Stimulated activated naive B cell treated with anti-CD40 and anti-IgM and Interleukin-4, amounts not matched to agents 10 μg/mL and 1 μg/mL and 100 μg/mL, for 72 hours (primary cell): Measurements from ENCODE around the gene R3HCC1L.
"Not testable (repeated sequence)": the region's sequence is repeated elsewhere in the genome, so short reads cannot be mapped to it uniquely, and the experiment has no call there.

Experiments used
- ATAC-seq, 2 donors: fragments of 150-1000 bp; cut with Tn5 transposase; replicated peaks; 2 replicates each; pipeline ENCODE4 v1.10.0; 2021; ENCODE audit warnings: moderate library complexity in 1 of 2
- DNase-seq: peaks from one replicate; pipeline ENCODE4 v3.0.0; 2021
- H3K27ac Mint-ChIP-seq: one replicate; pipeline ENCODE4 v1.8.0; 2022; ENCODE audit warnings: mild to moderate bottlenecking, mixed read lengths
- H3K27me3 Mint-ChIP-seq, 2 donors: one replicate each; pipeline ENCODE4 v1.8.0; 2022; ENCODE audit warnings: mixed read lengths in 2 of 2
- H3K36me3 Mint-ChIP-seq, 2 donors: one replicate each; pipeline ENCODE4 v1.8.0; 2022; ENCODE audit warnings: mixed read lengths in 2 of 2, mild to moderate bottlenecking in 1 of 2
- H3K4me1 Mint-ChIP-seq, 2 donors: one replicate each; pipeline ENCODE4 v1.8.0; 2022; ENCODE audit warnings: mixed read lengths in 2 of 2, mild to moderate bottlenecking in 1 of 2
- H3K4me3 Mint-ChIP-seq, 2 donors: one replicate each; pipeline ENCODE4 v1.8.0; 2022; ENCODE audit warnings: mild to moderate bottlenecking in 2 of 2, mixed read lengths in 2 of 2, moderate library complexity in 1 of 2
- H3K9me3 Mint-ChIP-seq, 2 donors: one replicate each; pipeline ENCODE4 v1.8.0; 2022; ENCODE audit warnings: mixed read lengths in 2 of 2, mild to moderate bottlenecking in 1 of 2

R3HCC1L gene

DNA sequence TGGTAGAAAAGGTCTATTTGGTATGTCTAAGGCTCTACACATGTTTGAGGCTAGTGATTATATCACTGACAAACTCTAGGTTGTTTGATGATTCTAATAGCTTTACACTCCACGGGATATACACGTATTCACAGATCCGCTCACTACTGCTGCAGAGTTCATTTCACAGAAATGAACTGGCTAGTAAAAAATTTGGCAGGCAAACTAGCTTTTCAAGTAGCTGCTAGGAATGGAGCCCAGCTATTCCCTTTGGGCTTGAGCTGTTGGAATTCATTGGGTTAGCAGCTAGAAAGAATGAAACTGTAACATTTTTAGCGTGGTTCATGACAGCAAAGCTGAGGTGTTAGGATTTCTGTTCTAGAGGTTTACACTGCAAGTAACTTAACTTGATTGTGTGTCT lies 37.6 kb downstream of the R3HCC1L start:
- H3K9me3 Mint-ChIP-seq, result no peaks in the 10 kb centered on the region
- no peak overlapping the region for H3K27ac Mint-ChIP-seq

GRCh38 chr10:98172495-98172894 lies 38.0 kb downstream of the R3HCC1L start:
- Mint-ChIP-seq H3K27ac (no peak overlapping the region), H3K9me3 (no peaks in the 10 kb centered on the region), H3K36me3 (peaks cover 12 to 40% of the 10 kb centered on the region in 2 donors), H3K4me3 (no peak overlapping the region), H3K27me3 (no peaks in the 10 kb centered on the region), H3K4me1 (peaks cover 27 to 28% of the 10 kb centered on the region in 2 donors)
- no peak for DNase-seq
- no peak for ATAC-seq

More for the DNA sequence above, 37.6 kb downstream of the R3HCC1L start:
- Mint-ChIP-seq H3K4me1 (peaks cover 28 to 31% of the 10 kb centered on the region in 2 donors), H3K27me3 (no peaks in the 10 kb centered on the region), H3K4me3 (no peak overlapping the region), H3K36me3 (peaks cover 8 to 35% of the 10 kb centered on the region in 2 donors)
- DNase-seq, result no peak
- no peak for ATAC-seq

DNA sequence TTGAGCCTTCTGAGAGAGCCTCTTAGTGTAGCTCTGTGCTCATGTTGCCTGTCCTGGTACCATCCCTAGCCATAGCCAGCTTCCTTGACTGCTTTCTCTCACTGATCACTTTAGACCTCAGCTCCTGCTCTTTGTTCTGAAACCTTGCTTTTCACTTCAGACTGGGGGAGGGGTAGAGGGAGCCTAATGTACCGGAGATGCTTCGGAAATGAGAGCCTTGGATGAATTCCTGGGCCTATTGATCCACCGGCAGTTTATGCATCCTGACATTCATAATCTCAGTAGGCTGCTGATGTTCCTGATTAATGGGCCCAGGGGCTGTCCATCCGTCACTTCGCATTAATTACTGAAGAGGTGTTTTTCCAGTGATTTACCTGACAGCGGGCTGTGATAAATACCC lies 38.8 kb downstream of the R3HCC1L start:
- H3K9me3 Mint-ChIP-seq, result no peaks in the 10 kb centered on the region
- no peak overlapping the region for H3K27ac Mint-ChIP-seq
- H3K4me1 Mint-ChIP-seq, result peaks cover 20% of the 10 kb centered on the region in 2 donors
- no peak overlapping the region for H3K4me3 Mint-ChIP-seq
- no peaks in the 10 kb centered on the region for H3K27me3 Mint-ChIP-seq
- ATAC-seq (no peak), DNase-seq (no peak)
- H3K36me3 Mint-ChIP-seq, result peaks cover 20 to 42% of the 10 kb centered on the region in 2 donors

GRCh38 chr10:98182351-98182915 lies 48.0 kb downstream of the R3HCC1L start:
- not testable (repeated sequence) for H3K9me3 Mint-ChIP-seq, H3K27ac Mint-ChIP-seq, ATAC-seq, H3K4me3 Mint-ChIP-seq, H3K27me3 Mint-ChIP-seq, DNase-seq
- H3K4me1 Mint-ChIP-seq, result peaks cover 12 to 24% of the 10 kb centered on the region in 2 donors
- H3K36me3 Mint-ChIP-seq, result peaks cover 70 to 78% of the 10 kb centered on the region in 2 donors

GRCh38 chr10:98186681-98187080 lies 52.2 kb downstream of the R3HCC1L start:
- ATAC-seq (no peak), DNase-seq (no peak)
- Mint-ChIP-seq H3K9me3 (peaks cover 0 to 2% of the 10 kb centered on the region in 2 donors), H3K27me3 (no peaks in the 10 kb centered on the region), H3K27ac (no peak overlapping the region), H3K4me1 (peaks cover 2 to 4% of the 10 kb centered on the region in 2 donors), H3K36me3 (peaks cover 50 to 69% of the 10 kb centered on the region in 2 donors), H3K4me3 (no peak overlapping the region)

GRCh38 chr10:98190773-98191172 lies 56.3 kb downstream of the R3HCC1L start:
- peaks cover 47 to 68% of the 10 kb centered on the region in 2 donors for H3K36me3 Mint-ChIP-seq
- H3K9me3 Mint-ChIP-seq, H3K27ac Mint-ChIP-seq, H3K27me3 Mint-ChIP-seq, DNase-seq, ATAC-seq, H3K4me3 Mint-ChIP-seq: not testable (repeated sequence)
- peaks cover 3 to 20% of the 10 kb centered on the region in 2 donors for H3K4me1 Mint-ChIP-seq

- Mint-ChIP-seq H3K27ac (no peak overlapping the region), H3K4me1 (peaks cover 15 to 34% of the 10 kb centered on the region in 2 donors)
Measured at GRCh38 chr10:98193037-98193436, 58.6 kb downstream of the R3HCC1L start.

GRCh38 chr10:98194633-98195032 lies 60.2 kb downstream of the R3HCC1L start:
- DNase-seq (no peak), ATAC-seq (no peak)
- Mint-ChIP-seq H3K27ac (no peak overlapping the region), H3K4me1 (peaks cover 15 to 34% of the 10 kb centered on the region in 2 donors), H3K27me3 (no peaks in the 10 kb centered on the region), H3K36me3 (peaks cover 38 to 65% of the 10 kb centered on the region in 2 donors), H3K4me3 (no peak overlapping the region), H3K9me3 (peaks cover 0 to 4% of the 10 kb centered on the region in 2 donors)

More at GRCh38 chr10:98193037-98193436, 58.6 kb downstream of the R3HCC1L start:
- peaks cover 0 to 4% of the 10 kb centered on the region in 2 donors for H3K9me3 Mint-ChIP-seq
- no peak for DNase-seq
- no peaks in the 10 kb centered on the region for H3K27me3 Mint-ChIP-seq
- ATAC-seq, result no peak
- H3K36me3 Mint-ChIP-seq, result peaks cover 43 to 72% of the 10 kb centered on the region in 2 donors
- H3K4me3 Mint-ChIP-seq, result no peak overlapping the region

- H3K36me3 Mint-ChIP-seq, result peaks cover 38 to 61% of the 10 kb centered on the region in 2 donors
- peak; percentile 51 to 74 for ATAC-seq
Measured at GRCh38 chr10:98195120-98195519, 60.7 kb downstream of the R3HCC1L start.

GRCh38 chr10:98196985-98197384 lies 62.5 kb downstream of the R3HCC1L start:
- no peak for ATAC-seq
- Mint-ChIP-seq H3K36me3 (peaks cover 25 to 44% of the 10 kb centered on the region in 2 donors), H3K4me3 (no peak overlapping the region), H3K4me1 (peaks cover 15 to 32% of the 10 kb centered on the region in 2 donors), H3K9me3 (peaks cover 0 to 4% of the 10 kb centered on the region in 2 donors), H3K27me3 (no peaks in the 10 kb centered on the region), H3K27ac (no peak overlapping the region)
- no peak for DNase-seq

More at GRCh38 chr10:98195120-98195519, 60.7 kb downstream of the R3HCC1L start:
- H3K9me3 Mint-ChIP-seq, result peaks cover 0 to 4% of the 10 kb centered on the region in 2 donors
- peaks cover 15 to 34% of the 10 kb centered on the region in 2 donors for H3K4me1 Mint-ChIP-seq
- H3K4me3 Mint-ChIP-seq, result no peak overlapping the region
- H3K27me3 Mint-ChIP-seq, result no peaks in the 10 kb centered on the region
- DNase-seq, result no peak
- H3K27ac Mint-ChIP-seq, result no peak overlapping the region

DNA sequence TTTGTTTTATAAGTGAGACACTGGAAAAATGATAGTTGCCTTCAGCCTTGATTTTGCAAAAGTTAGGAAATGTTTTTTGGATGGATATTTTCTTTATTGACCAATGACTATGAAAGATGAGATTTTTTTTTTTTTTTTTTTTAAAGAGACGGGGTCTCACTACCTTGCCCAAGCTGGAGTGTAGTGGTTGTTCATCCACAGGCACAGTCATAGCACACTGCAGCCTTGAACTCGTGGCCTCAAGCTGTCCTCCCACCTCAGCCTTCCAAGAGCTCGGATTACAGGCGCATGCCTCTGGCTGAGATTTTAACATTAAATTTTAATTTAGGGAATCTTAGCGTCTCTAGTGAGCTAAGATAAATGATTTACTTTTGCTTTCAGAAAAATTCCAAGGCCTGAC lies 67.3 kb downstream of the R3HCC1L start:
- H3K4me3 Mint-ChIP-seq, result no peak overlapping the region
- H3K27ac Mint-ChIP-seq, result no peak overlapping the region
- ATAC-seq (no peak), DNase-seq (no peak)
- H3K27me3 Mint-ChIP-seq, result no peaks in the 10 kb centered on the region
- no peaks in the 10 kb centered on the region for H3K9me3 Mint-ChIP-seq
- peaks cover 11 to 21% of the 10 kb centered on the region in 2 donors for H3K36me3 Mint-ChIP-seq
- peaks cover 13 to 18% of the 10 kb centered on the region in 2 donors for H3K4me1 Mint-ChIP-seq

DNA sequence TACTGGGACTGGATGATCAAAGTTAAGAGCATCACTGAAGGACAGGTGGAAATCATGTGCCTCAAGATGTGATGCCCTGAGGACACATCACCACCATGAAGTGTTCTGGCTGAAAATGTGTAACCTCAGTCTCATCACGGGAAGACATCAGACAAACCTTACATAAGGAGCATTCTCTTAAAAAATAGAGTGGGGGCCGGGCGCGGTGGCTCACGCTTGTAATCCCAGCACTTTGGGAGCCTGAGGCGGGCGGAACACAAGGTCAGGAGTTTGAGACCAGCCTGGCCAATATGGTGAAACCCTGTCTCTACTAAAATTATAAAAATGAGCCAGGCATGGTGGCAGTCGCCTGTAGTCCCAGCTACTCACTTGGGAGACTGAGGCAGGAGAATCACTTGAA lies 67.9 kb downstream of the R3HCC1L start:
- H3K9me3 Mint-ChIP-seq, result no peaks in the 10 kb centered on the region
- H3K27me3 Mint-ChIP-seq, result no peaks in the 10 kb centered on the region
- peaks cover 8 to 17% of the 10 kb centered on the region in 2 donors for H3K36me3 Mint-ChIP-seq
- no peak for DNase-seq
- H3K4me1 Mint-ChIP-seq, result peaks cover 9 to 12% of the 10 kb centered on the region in 2 donors
- no peak for ATAC-seq
- H3K27ac Mint-ChIP-seq, result no peak overlapping the region
- no peak overlapping the region for H3K4me3 Mint-ChIP-seq

GRCh38 chr10:98205351-98205750 lies 70.9 kb downstream of the R3HCC1L start:
- ATAC-seq (no peak), DNase-seq (no peak)
- H3K9me3 Mint-ChIP-seq, result no peaks in the 10 kb centered on the region
- H3K27me3 Mint-ChIP-seq, result no peaks in the 10 kb centered on the region
- peaks cover 21 to 33% of the 10 kb centered on the region in 2 donors for H3K36me3 Mint-ChIP-seq
- no peak overlapping the region for H3K27ac Mint-ChIP-seq
- peaks cover 10 to 11% of the 10 kb centered on the region in 2 donors for H3K4me1 Mint-ChIP-seq
- no peak overlapping the region for H3K4me3 Mint-ChIP-seq

DNA sequence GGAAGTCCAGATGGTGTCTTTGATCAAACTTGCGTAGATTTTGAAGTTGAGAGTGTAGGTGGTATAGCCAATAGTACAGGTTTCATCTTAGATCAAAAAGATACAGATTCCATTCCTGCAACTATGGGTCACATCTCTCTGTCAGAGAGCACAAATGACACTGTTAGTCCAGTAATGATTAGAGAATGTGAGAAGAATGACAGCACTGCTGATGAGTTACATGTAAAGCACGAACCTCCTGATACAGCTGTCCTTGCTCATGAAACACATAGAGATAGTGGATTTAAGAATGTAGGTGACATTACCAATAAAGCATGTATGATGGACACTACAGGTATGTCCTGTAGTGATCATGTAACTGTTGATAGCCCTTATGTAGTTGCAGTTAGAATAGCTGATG lies 74.5 kb downstream of the R3HCC1L start:
- H3K36me3 Mint-ChIP-seq, result peaks cover 27 to 37% of the 10 kb centered on the region in 2 donors
- peaks cover 0 to 4% of the 10 kb centered on the region in 2 donors for H3K9me3 Mint-ChIP-seq
- no peak for ATAC-seq
- H3K4me1 Mint-ChIP-seq, result peaks cover 16 to 24% of the 10 kb centered on the region in 2 donors
- DNase-seq, result no peak
- H3K27ac Mint-ChIP-seq, result no peak overlapping the region
- H3K4me3 Mint-ChIP-seq, result no peak overlapping the region
- no peaks in the 10 kb centered on the region for H3K27me3 Mint-ChIP-seq

DNA sequence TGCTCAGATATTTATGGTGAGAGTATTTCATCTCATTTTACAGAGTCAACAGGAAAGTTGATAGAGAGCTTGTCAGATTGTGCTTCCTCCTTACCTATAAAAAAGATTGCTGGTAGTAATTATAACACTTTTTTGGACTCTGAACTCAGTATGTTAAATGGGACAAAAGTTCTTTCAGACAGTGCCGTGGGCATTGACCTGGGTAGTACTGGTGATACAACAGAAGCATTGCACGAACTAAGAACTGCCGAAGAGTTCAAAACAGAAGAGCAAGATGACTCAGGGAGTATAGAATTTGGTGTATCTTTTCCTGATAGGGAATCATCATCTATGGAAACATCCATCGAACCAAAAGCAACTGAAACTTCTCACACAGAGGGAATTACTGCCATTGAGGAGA lies 75.0 kb downstream of the R3HCC1L start:
- Mint-ChIP-seq H3K9me3 (peaks cover 0 to 4% of the 10 kb centered on the region in 2 donors), H3K36me3 (peaks cover 27 to 37% of the 10 kb centered on the region in 2 donors), H3K4me3 (no peak overlapping the region), H3K27me3 (no peaks in the 10 kb centered on the region), H3K4me1 (peaks cover 15 to 24% of the 10 kb centered on the region in 2 donors), H3K27ac (no peak overlapping the region)
- DNase-seq (no peak), ATAC-seq (no peak)
